Measurements from ENCODE around the gene CEP55. TPM values are rescaled to one million over a fixed set of nuclear protein-coding genes. Genes with fewer than 3 reads are reported as not detected.

CEP55 gene
- total RNA-seq, 4 donors from 2014 or later = 0.19 to 3.2 (median 0.32) TPM; not detected in 1

DNA sequence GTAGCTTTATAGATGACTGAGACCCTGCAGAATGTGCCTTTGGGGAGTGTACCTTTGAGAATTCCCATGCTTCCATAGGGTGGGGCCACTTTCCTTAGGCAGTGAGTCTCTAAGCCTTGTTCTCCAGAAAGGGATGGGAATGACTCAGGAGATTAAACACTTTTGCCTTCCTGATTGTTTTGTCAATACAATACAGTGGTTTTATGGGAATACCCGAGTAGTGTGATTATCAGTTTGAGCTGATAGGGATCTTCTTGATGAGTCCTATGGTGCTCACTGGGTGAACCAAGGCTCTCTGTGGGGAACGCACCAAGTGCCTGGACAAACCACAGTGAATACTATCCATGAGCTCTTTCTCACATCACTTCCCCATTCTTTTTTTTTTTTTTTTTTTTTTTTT is 20.5 kb upstream of the CEP55 start:
- DNase-seq (ENCODE audit: low spot score) (no peak), ATAC-seq (ENCODE audit: low FRiP score) (peak; percentile 8)
- TF ChIP-seq, protein P1, sequence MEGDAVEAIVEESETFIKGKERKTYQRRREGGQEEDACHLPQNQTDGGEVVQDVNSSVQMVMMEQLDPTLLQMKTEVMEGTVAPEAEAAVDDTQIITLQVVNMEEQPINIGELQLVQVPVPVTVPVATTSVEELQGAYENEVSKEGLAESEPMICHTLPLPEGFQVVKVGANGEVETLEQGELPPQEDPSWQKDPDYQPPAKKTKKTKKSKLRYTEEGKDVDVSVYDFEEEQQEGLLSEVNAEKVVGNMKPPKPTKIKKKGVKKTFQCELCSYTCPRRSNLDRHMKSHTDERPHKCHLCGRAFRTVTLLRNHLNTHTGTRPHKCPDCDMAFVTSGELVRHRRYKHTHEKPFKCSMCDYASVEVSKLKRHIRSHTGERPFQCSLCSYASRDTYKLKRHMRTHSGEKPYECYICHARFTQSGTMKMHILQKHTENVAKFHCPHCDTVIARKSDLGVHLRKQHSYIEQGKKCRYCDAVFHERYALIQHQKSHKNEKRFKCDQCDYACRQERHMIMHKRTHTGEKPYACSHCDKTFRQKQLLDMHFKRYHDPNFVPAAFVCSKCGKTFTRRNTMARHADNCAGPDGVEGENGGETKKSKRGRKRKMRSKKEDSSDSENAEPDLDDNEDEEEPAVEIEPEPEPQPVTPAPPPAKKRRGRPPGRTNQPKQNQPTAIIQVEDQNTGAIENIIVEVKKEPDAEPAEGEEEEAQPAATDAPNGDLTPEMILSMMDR (IDR thresholded peaks at IDR 0.05) = no peak

GRCh38 chr10:93476756-93477155 is 19.7 kb upstream of the CEP55 start:
- DNase-seq (ENCODE audit: low spot score) = no peak
- ATAC-seq (ENCODE audit: low FRiP score) = no peak
- TF ChIP-seq, protein P1 (IDR thresholded peaks at IDR 0.05) = no peak

- no peak for ATAC-seq (ENCODE audit: low FRiP score)
- DNase-seq (ENCODE audit: low spot score) = no peak
- TF ChIP-seq, protein P1 (IDR thresholded peaks at IDR 0.05) = no peak
These were observed 17.5 kb upstream of the CEP55 start for GRCh38 chr10:93478873-93479272.

GRCh38 chr10:93481637-93482144 is 14.7 kb upstream of the CEP55 start:
- no peak for DNase-seq (ENCODE audit: low spot score)
- TF ChIP-seq, protein P1 (IDR thresholded peaks at IDR 0.05) = no peak
- no peak for ATAC-seq (ENCODE audit: low FRiP score)

GRCh38 chr10:93482145-93482834 is 14.1 kb upstream of the CEP55 start, which contains the start of gene MYOF:
Gene MYOF, minus strand, starts transcription at chr10:93482334. Its CDS starts 140 bp downstream, at chr10:93482194.
- no peak for DNase-seq (ENCODE audit: low spot score)

DNA sequence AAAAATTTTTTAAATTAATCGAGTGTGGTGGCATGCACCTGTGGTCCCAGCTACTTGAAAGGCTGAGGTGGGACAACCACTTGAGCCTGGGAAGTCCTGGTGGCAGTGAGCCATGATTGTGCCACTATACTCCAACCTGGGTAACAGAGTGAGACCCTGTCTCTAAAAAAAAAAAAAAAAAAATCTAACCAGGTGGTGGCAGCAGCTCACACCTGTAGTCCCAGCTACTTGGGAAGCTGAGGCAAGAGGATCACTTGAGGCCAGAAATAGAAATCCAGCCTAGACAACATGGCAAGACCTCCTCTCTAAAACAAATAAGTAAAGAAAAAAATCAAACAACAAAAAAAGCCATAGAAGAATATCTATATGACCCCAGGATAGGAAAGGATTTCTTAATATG is 10.7 kb upstream of the CEP55 start:
- no peak for ATAC-seq (ENCODE audit: low FRiP score)
- TF ChIP-seq, protein P1 (IDR thresholded peaks at IDR 0.05) = no peak
- DNase-seq (ENCODE audit: low spot score) = no peak

More at GRCh38 chr10:93482145-93482834, 14.1 kb upstream of the CEP55 start, which contains the start of gene MYOF:
- ATAC-seq (ENCODE audit: low FRiP score) = peak; percentile 76
- TF ChIP-seq, protein P1 (IDR thresholded peaks at IDR 0.05) = peak in 1 of 3 donors; percentile 22
